Measurements from ENCODE around the gene PPP1R9A. TPM values are rescaled to one million over a fixed set of nuclear protein-coding genes. Genes with fewer than 3 reads are reported as not detected.
A peak's percentile ranks its signal among the peaks of the same experiment; 100 is the strongest.

Gene PPP1R9A
- 40.1 TPM for polyA plus RNA-seq (ENCODE audit: insufficient read length)
- long read RNA-seq, donor 1, partial matches to known transcripts = 6 of 9 reads
- long read RNA-seq, donor 1, other reads (novel, unspliced or antisense) = 0 of 9 reads
- long read RNA-seq, donor 2, partial matches to known transcripts = 0 of 1 reads
- long read RNA-seq, donor 2, other reads (novel, unspliced or antisense) = 0 of 1 reads
- long read RNA-seq, donor 3 = 0 reads
- long read RNA-seq, donor 4 = 0 reads
- long read RNA-seq, donor 5, partial matches to known transcripts = 0 of 1 reads
- long read RNA-seq, donor 5, other reads (novel, unspliced or antisense) = 0 of 1 reads
- long read RNA-seq, donor 6, partial matches to known transcripts = 6 of 7 reads
- long read RNA-seq, donor 6, other reads (novel, unspliced or antisense) = 0 of 7 reads
- long read RNA-seq, donor 7, partial matches to known transcripts = 20 of 21 reads
- long read RNA-seq, donor 7, other reads (novel, unspliced or antisense) = 0 of 21 reads
- long read RNA-seq, donor 8, partial matches to known transcripts = 65 of 92 reads
- long read RNA-seq, donor 8, other reads (novel, unspliced or antisense) = 26 of 92 reads

DNA sequence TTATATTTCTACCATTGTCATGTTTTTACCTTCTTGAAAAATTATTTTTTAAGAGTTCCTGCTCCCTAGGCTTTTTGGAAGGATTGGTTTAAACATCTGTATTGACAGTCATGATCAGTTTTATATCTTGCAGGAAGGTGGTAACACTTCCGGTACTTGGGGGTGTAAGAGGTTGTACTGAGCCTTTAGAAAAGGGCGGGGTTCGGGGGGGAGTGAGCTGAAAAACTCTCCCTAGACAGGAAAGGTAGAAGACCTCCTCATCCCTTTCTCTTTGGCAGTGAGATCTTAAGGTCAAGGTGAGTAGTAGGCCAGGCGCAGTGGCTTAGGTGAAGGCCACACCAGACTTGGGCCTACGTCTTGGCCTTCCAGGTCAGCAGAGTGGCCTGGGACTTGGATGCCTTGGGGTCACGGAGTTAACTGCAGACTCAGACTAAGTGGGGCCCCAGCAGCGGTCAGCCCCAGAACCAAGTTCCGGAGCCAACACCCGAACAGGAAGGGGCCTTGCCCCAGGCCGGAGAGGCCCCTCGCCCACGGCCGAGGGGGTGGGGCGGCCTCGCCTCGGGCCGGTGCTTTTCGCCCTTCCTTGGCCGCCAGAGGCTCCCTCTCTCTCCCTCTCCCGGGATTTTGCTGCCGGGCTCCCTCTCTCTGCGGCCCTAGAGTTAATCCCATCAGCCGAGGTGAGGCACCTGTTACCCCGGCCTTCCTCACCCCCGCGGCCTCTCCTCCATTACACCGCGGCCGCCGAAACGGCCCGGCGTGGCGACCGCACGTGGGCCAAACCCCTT is at the start of gene PPP1R9A:
Gene PPP1R9A (plus strand): TSS at position 569 of the 785 bp plus-strand sequence. CDS start 2,520 bp downstream, outside the sequence.
- peak; percentile 60 for DNase-seq

DNA sequence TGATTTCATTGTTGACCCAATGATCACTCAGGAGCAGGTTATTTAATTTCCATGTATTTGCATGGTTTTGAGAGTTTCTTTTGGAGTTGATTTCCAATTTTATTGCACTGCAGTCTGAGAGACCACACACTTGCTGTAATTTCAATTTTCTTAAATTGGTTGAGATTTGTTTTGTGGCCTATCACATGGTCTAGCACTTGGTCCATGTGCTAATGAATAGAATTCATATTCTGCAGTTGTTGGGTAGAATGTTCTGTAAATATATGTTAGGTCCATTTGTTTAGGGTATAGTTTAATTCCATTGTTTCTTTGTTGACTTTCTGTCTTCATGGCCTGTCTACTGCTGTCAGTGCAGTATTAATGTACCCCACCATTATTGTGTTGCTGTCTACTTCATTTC is 36.3 kb upstream of the PPP1R9A start:
- no peak for DNase-seq

DNA sequence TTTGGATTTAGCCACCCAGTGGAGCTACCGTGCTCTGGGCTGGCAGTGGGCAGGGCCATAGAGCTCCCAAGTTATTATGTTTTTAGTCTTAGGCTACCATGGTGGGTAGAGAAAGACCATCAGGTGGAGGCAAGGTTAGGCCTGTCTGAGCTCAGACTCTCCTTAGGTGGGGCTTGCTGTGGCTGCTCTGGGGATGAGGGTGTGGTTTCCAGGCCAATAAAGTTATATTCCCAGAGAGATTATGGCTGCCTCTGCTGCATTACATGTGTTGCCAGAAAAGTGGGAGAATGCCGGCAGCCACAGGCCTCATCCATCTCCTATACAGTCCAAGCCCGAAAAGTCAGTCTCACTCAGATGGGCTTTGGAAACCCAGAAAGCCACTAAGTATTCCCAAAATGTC is 34.2 kb upstream of the PPP1R9A start:
- DNase-seq = no peak

DNA sequence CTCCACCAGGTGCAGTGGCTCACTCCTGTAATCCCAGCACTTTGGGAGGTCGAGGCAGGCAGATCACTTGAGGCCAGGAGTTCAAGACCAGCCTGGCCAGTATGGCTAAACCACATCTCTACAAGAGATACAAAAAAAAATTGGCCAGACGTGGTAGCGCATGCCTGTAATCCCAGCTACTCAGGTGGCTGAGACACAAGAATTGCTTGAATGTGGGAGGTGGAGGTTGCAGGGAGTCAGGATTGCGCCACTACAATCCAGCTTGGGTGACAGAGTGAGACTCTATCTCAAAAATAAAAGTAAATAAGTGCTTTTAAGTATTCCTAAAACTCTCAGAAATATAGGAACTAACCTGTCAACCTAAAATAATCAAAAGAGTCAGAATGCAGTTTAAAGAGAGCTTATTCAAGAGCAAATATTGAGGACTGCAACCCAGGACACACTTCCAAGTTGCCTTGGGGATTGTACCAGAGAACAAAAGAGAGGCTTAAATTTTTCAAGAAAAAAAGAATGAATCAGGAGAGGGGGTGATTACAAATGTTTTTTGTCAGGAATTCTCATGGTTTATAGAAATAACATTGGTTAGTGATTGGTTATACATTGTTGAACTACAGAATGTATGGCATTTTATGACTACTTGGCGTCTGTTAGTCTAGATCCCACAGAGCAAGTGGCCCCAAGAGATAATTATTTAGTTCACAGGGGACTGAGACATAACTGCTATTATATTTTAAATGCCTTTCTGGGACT is 33.2 kb upstream of the PPP1R9A start:
- no peak for DNase-seq

DNA sequence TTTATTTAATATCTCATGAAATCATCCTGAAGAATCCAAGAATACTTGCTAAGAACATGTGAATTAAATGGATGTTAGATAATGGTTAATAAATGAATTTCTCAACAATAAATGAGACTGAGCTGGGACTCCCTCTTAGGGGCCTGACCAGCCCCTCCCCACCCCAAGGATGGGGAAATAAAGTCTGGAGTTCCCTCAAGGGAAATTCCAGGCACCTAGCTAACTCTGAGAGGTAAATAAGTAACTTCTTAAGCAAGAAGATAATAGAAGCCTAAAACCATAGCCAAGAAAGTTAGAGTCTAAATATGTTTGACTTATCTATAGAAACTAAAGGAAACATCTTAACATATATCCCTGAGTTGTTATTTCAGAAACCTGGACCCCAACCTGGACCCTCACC is 32.2 kb upstream of the PPP1R9A start:
- no peak for DNase-seq

DNA sequence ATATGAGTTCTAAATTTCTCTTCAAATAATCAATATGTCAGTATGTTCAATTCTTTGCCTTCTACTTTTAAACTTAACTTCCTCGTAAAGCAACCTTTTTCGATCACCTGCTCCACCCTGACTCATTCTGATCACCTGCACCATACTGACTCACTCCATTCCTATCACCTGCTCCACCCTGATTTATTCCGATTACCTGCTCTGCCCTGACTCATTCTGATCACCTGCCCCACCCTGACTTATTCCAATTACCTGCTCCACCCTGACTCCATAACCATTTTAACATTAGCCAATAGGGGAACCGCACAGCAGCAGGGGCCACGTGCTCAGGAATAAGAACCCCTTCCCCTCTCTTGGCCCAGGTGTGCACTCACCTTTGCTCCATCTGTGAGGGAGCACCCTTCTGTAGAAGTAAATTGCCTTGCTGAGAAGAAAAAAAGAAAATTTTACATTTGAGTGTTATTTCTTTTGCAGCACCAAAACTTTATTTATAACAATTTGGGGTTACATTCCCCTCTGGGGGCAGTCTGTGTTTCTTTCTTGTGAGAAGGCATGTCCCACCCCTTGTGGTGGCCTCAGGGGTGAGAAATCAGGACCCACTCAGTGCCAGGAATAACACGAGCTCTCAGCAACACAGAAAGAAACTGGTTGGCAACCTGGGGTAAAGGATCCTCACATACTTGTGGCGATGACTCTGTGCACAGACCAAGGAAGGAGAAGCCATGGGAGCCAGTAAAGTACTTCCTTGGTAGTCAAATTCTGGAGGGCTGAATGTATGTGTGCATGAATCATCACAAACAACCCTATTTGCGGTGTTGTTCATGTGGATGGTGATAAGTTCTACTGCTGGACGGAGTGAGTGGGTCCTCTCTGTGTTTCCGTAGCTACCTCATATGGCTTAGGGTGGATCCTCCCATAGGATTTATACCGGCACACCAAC is 29.4 kb upstream of the PPP1R9A start:
- no peak for DNase-seq

DNA sequence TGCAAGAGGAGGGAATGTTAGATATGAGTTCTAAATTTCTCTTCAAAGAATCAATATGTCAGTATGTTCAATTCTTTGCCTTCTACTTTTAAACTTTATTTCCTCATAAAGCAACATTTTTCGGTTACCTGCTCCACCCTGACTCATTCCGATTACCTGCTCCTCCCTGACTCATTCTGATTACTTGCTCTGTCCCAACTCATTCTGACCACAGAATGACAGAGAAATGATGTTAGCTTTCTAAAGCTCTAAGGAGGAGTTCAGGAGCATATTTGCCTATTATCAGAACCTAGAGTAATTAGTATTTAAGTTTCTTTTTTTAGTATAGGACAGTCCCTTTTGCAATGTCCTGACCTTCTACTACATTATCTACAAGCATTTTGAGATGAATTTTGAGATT is 24.5 kb upstream of the PPP1R9A start:
- DNase-seq = no peak

DNA sequence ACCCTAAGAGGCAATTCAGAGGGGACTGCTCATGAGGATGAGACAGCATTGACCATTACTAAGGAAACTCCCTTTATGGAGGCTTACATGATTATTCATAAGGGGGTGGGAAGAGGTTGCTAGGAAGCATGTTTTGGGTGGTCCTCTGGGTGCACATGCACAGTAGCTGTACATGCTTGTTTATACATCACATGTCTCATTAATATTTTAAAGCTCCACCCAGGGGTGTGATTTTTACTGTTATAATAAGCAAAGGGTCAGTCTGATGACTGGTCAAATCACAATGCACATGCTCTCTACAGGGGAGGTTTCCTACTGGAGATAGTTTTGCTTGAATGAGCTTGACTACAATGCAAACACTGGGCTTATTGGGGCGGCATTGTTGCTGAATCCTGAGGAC is 23.8 kb upstream of the PPP1R9A start:
- no peak for DNase-seq

DNA sequence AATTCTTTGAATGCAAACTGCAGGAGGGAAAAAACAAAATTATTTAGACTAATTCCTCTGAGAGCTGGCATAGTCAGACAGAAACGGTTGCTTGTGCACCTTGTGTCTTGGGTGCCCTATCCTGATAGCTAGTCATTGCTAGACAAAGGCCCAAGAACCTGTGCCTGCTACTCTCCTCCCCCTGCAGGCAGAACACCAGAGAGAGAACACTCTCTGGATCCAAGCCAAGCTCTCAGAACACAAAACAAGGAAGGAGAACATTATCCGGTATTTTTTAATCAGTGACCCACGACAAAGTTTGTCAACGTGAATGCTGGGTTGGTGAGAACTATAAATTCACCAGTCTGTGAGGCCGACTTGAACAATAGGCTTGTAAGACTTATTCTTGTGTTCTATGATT is 18.8 kb upstream of the PPP1R9A start:
- peak; percentile 56 for DNase-seq

DNA sequence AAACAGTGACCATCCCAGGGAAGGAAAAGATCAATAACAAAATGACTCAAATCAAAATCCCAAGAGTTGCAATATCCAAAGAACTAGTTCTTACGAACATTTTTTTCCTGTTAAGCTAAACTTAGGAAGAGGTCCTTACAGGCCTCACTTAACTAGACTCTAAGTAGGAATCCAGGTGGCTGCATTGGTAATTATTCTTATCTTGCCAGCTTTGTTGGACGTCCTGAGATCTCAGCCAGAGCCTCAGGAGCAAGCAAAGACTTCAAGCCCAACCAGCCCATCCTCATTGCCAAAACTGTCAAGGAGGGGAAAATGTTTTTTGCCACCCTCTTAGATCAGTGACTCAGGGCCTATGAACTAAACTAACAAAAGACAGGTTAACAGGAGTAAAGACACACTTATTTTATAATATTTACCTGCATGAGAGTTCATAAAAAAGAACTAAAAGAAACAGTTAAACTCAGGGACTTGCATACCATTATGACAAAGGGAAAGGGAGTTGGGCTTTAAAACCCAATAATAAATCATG is 18.3 kb upstream of the PPP1R9A start:
- DNase-seq = no peak

DNA sequence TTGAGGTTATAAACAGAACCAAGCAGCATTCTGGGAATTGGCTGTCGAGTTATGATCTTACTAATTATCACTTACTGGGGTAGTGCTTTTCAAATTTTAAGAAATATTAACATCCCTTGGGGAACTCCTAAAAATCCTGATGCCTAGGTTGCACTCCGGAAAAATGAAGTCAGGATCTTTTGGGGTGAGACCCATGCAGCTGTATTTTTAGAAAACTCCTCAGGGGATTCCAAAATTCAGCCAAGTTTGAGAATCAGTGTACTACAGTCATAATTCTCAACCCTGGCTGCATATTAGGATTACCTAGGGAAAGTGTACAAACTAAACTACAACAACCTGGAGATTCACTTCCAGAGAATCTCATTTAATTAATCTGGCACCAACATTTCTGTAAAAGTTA is 17.2 kb upstream of the PPP1R9A start:
- DNase-seq = no peak

DNA sequence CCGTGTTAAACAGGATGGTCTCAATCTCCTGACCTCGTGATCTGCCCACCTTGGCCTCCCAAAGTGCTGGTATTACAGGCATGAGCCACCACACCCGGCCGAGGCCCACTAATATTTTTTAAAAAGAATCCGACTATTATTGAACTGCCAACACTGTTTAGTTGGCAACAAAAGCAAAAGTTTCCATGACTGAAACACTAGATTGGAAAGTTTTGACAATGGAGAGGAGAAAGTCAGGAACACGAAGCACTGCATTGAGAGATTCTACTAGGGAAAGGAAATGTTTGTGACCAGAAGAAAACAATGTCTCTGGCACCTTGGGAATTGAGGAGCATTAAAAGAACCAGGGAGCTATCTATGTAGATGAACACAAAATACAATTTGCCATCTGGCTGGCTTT is 13.7 kb upstream of the PPP1R9A start:
- no peak for DNase-seq

DNA sequence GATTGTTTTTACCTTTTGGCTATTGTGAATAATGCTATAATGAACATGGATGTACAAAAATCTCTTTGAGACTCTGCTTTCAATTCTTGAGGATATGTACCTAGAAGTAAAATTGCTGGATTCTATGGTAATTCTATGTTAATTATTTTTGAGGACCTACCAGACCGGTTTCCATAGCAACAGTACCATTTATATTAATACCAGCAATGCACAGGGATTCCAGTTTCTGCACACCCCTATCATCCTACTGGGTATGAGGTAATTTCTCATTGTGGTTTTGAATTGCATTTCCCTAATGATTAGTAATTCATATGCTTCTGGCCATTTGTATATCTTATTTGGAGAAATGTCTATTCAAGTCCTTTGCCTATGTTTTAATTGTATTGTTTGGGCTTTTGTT is 9.9 kb upstream of the PPP1R9A start:
- DNase-seq = no peak

DNA sequence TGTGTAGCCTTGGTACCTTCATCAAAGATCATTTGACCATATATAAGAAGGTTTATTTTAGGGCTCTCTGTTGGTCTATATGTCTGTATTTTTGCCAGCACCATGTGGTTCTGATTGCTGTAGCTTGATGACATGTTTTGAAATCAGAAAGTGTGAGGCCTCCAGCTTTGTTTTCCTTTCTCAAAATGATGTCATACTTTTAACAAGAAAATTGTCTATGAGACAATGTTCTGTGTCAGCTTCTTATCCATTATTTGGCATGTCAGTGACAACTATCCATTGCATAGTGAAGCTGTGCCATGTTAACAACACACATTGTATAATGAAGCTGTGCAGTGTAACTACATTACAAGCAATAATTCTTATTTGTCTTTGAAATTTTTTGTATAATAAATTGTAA is 9.1 kb upstream of the PPP1R9A start:
- no peak for DNase-seq

DNA sequence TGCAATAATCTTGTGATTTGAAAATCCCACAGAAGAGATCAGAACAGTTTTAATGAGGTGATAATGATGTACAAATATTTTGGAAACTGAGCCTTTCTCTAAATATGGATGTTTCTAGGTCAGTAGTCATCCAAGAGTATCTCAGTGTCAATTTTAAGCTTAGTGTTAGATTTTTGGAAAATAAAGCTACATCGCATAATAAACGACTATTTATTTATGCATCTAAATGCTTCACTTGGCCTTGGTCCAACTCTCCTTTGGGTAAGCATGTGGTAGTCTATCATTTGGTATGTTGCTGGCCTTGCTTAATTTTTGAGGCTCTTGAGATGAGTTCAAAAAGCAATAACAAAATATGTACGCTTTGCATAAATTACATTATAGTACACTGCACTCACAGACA is 5.4 kb upstream of the PPP1R9A start:
- no peak for DNase-seq

DNA sequence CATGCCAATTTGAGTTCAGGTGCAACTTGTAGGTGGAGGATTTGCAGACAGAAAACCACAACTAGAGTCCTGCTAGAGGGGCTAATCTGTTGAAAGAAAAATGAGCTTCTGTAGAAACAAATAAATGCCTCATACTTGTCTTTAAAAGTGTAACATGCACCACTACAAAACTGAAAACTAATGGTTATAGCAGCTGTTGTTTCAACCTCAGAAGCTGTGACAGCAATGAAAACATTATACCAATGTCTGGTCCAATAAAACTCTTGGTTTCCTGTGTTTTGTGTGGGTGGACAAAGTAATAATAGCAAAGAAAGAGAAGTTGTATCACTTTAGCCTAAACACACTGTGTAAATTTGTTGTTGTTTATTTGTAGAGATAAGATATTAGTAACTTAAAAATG is 3.4 kb upstream of the PPP1R9A start:
- no peak for DNase-seq

DNA sequence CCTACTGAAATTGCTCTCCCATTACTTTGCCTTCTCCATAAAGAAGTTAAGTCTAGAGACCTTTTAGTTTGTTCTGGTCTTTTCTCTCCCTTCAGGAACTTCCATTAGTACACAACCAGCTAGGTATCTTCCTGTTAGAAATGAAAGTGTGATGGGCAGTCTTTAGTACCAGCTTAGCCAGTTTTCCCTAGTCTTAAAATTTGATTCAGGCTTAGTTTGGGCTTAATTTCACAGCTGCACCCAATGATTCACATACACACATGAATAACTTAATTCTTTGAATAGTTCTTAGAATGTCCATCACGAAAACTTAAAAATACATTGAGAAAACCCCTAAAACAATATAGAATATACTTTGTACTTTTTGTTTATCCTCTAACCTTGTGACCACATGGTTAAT is 2.4 kb upstream of the PPP1R9A start:
- no peak for DNase-seq

DNA sequence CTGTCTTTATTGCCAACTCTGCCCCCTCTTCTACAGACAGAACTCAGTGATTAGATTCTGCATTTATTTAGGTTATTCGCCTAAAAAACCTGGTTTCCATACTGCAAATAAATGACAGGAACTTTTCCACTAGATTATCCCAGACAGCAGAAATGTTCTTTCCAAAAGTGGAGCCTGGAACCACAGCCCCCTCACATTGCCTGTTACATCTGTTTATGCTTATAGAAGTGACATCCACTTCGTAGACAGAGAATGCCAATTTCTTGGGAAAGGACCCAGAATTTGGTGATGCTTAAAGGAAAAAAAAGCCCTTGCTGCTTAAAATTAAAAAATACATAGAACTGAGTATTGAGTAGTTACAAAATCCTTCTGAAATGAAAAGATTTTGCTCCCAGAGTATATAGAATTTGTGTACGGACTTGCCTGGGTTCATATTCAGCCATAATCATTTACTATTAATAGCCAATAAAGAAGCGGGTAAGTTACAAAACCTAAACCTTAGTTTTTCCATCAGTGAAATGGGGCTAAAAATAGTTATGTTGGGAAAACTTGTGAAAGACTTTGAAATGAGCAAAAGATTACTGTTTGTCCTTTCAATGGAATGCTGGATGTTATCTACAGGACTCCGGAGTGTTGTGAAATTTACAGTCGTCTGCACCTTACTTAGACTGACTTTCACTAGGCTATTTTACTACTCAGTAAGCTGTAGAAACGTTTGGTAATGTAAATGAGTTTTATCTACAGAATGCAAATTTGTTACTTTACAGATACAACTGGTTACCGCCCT is 1.1 kb upstream of the PPP1R9A start:
- DNase-seq = no peak

DNA sequence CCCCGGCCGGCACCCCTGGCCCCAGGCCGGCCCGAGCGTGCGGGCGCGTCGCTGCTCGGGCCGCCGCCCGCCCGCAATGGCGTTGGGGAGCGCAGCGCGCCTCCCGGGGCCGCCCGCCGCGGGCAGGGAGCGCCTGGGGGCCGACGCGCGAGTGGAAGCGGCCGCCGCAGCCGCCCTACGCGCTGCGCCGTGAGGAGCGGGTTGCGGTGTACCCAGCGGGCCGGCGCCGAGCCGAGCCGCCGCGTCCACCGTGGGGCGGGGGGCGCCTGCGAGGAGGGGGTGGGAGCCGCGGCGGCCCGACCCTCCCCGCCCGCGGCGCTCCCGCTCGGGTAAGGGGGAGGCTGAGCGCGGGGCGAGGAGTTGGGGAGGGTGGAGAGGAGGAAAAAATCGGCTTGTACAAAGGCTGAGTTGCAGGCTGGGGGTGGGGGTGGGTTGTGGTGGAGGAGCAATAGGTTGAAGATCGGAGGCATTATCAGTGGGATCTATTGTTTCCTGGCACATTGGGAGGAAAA is 473 bp downstream of the PPP1R9A start:
- no peak for DNase-seq

Measured in left kidney (tissue), 8 donors.